Choroid plexus epithelial cell (primary cell): Measurements from ENCODE around the gene STIM2.
"Not testable (repeated sequence)": the region's sequence is repeated elsewhere in the genome, so short reads cannot be mapped to it uniquely, and the experiment has no call there.

Source experiments
- DNase-seq: peaks from one replicate; pipeline ENCODE4 v3.0.0-alpha.2; 2010; ENCODE audit warnings: low read depth
- H3K4me3 ChIP-seq: 2 replicates; pipeline ENCODE4 v1.5.1; 2011; ENCODE audit warnings: low read depth, mild to moderate bottlenecking, control low read depth, low read length, moderate library complexity
- CTCF ChIP-seq: conservative IDR thresholded peaks from 2 replicates; pipeline ENCODE4 v1.5.1; 2011; ENCODE audit warnings: low read depth, mild to moderate bottlenecking, control low read depth, inconsistent platforms, low read length, moderate library complexity

The STIM2 gene

GRCh38 chr4:27020203-27020602, 159.6 kb downstream of the STIM2 start:
- H3K4me3 ChIP-seq: no peak overlapping the region
- DNase-seq: no peak
- no peak for TF ChIP-seq CTCF

GRCh38 chr4:27020603-27021002, 160.0 kb downstream of the STIM2 start:
- no peak for TF ChIP-seq CTCF
- DNase-seq: no peak
- H3K4me3 ChIP-seq: no peak overlapping the region

- no peak overlapping the region for H3K4me3 ChIP-seq
- no peak for DNase-seq
- TF ChIP-seq CTCF: no peak
Measured at GRCh38 chr4:27022963-27023362, 162.3 kb downstream of the STIM2 start.

- no peak for DNase-seq
- no peak overlapping the region for H3K4me3 ChIP-seq
- no peak for TF ChIP-seq CTCF
Measured at GRCh38 chr4:27023366-27023765, 162.7 kb downstream of the STIM2 start.

GRCh38 chr4:27024805-27025204, 164.2 kb downstream of the STIM2 start:
- DNase-seq: peak; percentile 28
- H3K4me3 ChIP-seq: no peak overlapping the region
- no peak for TF ChIP-seq CTCF

- no peak for TF ChIP-seq CTCF
- H3K4me3 ChIP-seq: no peak overlapping the region
- DNase-seq: no peak
Measured at GRCh38 chr4:27027428-27027827, 166.8 kb downstream of the STIM2 start.

GRCh38 chr4:27035127-27035526, 174.5 kb downstream of the STIM2 start:
- not testable (repeated sequence) for DNase-seq, H3K4me3 ChIP-seq

GRCh38 chr4:27040356-27040755, 179.7 kb downstream of the STIM2 start:
- TF ChIP-seq CTCF: no peak
- DNase-seq: no peak
- H3K4me3 ChIP-seq: no peak overlapping the region
